DND-41 (cell line): ENCODE measurements around the gene IRF1.

Experiments
- EZH2 ChIP-seq: IDR thresholded peaks from 3 replicates; pipeline ENCODE4 v1.6.1; 2012; ENCODE audit warnings: borderline replicate concordance, low read depth, mild to moderate bottlenecking, moderate library complexity, low read length, inconsistent platforms; ENCODE audit not compliant: severe bottlenecking
- TF ChIP-seq, protein P1 (sequence below): IDR thresholded peaks from 2 replicates; pipeline ENCODE4 v1.5.1; 2012; ENCODE audit warnings: borderline replicate concordance, low read length, moderate library complexity, mild to moderate bottlenecking; ENCODE audit not compliant: poor library complexity, severe bottlenecking; ENCODE audit errors: extremely low read depth

DNA sequence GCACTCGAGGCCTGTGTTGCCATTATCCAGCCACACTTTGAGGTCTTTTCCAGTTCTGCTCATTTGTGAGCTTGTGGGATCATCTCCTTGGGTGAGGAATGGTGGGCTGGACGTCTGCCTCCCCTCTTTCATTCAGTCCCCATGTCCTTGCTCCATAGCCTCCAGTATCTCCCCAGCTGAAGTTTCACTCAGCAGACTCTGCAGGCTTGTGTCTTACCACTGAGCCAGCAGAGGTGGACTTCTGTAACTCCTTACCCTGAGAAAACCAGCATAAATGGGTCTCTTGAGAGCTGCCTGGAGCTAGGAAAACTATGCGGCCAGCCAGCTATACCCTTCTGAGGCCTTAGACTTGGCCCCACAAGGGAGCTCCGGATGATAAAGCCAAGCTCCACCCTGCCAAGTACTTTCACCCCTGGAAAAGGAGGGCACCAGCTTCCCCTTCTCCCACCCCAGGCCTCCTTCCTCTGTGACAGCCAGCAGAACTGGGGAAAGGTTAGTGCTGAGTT lies 12.2 kb downstream of the IRF1 start:
- TF ChIP-seq, protein P1, sequence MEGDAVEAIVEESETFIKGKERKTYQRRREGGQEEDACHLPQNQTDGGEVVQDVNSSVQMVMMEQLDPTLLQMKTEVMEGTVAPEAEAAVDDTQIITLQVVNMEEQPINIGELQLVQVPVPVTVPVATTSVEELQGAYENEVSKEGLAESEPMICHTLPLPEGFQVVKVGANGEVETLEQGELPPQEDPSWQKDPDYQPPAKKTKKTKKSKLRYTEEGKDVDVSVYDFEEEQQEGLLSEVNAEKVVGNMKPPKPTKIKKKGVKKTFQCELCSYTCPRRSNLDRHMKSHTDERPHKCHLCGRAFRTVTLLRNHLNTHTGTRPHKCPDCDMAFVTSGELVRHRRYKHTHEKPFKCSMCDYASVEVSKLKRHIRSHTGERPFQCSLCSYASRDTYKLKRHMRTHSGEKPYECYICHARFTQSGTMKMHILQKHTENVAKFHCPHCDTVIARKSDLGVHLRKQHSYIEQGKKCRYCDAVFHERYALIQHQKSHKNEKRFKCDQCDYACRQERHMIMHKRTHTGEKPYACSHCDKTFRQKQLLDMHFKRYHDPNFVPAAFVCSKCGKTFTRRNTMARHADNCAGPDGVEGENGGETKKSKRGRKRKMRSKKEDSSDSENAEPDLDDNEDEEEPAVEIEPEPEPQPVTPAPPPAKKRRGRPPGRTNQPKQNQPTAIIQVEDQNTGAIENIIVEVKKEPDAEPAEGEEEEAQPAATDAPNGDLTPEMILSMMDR: no peak
- TF ChIP-seq EZH2: no peak
